Skeletal muscle tissue (tissue), 4 donors: ENCODE data around the gene ACTA1. TPM values are rescaled to one million over a fixed set of nuclear protein-coding genes. Genes with fewer than 3 reads are reported as not detected.

Experiments used
- H3K27ac ChIP-seq: one replicate; pipeline ENCODE4 v1.7.0; 2013; ENCODE audit warnings: mild to moderate bottlenecking, low read depth, low read length, inconsistent platforms
- H3K27me3 ChIP-seq, 3 donors: one replicate each; pipeline ENCODE4 v1.7.0; 2013; ENCODE audit warnings: low read length in 3 of 3; ENCODE audit not compliant: control insufficient read depth in 3 of 3, insufficient read depth in 3 of 3
- H3K36me3 ChIP-seq, 3 donors: one replicate each; pipeline ENCODE4 v1.7.0; 2013; ENCODE audit warnings: low read length in 3 of 3; ENCODE audit not compliant: control insufficient read depth in 3 of 3, insufficient read depth in 3 of 3
- H3K4me1 ChIP-seq, 3 donors: one replicate each; pipeline ENCODE4 v1.7.0; 2013; ENCODE audit warnings: low read length in 3 of 3, mild to moderate bottlenecking in 3 of 3; ENCODE audit not compliant: control insufficient read depth in 3 of 3, insufficient read depth in 3 of 3
- H3K4me3 ChIP-seq, 3 donors: one replicate each; pipeline ENCODE4 v1.7.0; 2013; ENCODE audit warnings: low read length in 3 of 3
- H3K9ac ChIP-seq, 3 donors: one replicate each; pipeline ENCODE4 v1.7.0; 2013; ENCODE audit warnings: low read length in 3 of 3, mild to moderate bottlenecking in 3 of 3, moderate library complexity in 2 of 3, low read depth in 1 of 3
- H3K9me3 ChIP-seq, 3 donors: one replicate each; pipeline ENCODE4 v1.7.0; 2013; ENCODE audit warnings: low read length in 3 of 3; ENCODE audit not compliant: control insufficient read depth in 3 of 3
- total RNA-seq: library from RNA; depleted of rRNA; stranded (reverse); fragments of >200 nt; gene quantifications from one replicate; pipeline ENCODE4 v1.2.3, GENCODE V29; 2014
- donor health status: Osteomylitis.

The ACTA1 gene
- total RNA-seq, 1 donor from 2014 or later = 2,324 TPM

DNA sequence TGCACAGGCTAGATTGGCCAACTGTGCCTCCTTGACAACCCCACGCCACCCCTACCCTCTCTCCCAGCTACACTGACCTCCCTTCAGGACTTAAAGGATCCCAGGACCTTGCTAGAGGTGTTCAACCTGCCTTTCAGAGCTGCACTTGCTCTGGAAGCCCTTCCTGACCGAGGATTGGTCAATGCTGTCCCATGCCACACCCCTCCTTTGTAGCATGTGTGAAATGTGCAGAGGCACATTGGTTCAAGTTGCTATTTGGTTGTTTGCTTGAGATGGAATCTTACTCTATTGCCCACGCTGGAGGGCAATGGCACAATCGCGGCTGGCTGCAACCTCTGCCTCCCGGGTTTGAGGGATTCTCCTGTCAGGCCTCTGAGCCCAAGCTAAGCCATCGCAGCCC lies 21.8 kb downstream of the ACTA1 start:
- Histone ChIP-seq H3K9me3 (no peaks in the 10 kb centered on the region), H3K27me3 (peaks cover 8 to 21% (median 11%) of the 10 kb centered on the region in 3 donors), H3K4me1 (peaks cover 41 to 48% (median 46%) of the 10 kb centered on the region in 3 donors), H3K27ac (peak overlapping the region; percentile 99), H3K9ac (peak overlapping the region; percentile 57 to 94 (median 62)), H3K36me3 (no peaks in the 10 kb centered on the region), H3K4me3 (peak overlapping the region; percentile 2 to 76 (median 60))

DNA sequence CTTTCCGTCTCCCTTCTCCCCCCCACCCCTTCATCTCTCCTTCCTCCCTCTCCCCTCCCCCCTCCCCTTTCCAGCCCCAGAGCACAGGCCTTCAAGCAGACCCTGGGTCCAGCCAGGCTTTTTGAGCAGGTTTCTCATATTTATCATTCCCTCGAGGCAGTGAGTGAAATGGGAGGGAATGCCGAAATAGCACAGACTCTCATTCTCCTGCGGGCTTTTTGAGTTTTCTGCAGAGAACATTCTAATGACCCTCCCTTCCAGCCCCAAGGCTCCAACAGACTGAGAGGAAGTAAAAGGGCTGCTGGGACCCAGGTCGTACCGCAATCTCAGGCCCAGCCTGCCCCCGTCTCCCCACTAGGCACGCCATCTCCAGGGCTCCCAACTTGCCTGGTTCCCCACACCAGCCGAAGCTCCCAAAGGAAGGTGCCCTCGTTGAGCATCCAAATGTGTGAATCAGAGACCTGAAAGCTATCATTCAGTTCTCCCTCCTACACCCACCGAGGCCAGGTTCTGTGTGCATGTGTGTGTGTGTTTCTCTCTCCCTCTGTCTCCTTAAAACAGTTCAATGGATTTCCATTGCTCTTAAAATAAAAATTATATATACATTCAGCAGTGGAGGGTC lies 22.3 kb downstream of the ACTA1 start:
- no peaks in the 10 kb centered on the region for H3K9me3 ChIP-seq
- no peaks in the 10 kb centered on the region for H3K36me3 ChIP-seq
- peak overlapping the region; percentile 2 to 76 (median 60) for H3K4me3 ChIP-seq
- peak overlapping the region; percentile 99 for H3K27ac ChIP-seq
- peaks cover 8 to 24% (median 11%) of the 10 kb centered on the region in 3 donors for H3K27me3 ChIP-seq
- H3K4me1 ChIP-seq = peaks cover 41 to 52% (median 50%) of the 10 kb centered on the region in 3 donors
- peak overlapping the region; percentile 57 to 94 (median 62) for H3K9ac ChIP-seq

DNA sequence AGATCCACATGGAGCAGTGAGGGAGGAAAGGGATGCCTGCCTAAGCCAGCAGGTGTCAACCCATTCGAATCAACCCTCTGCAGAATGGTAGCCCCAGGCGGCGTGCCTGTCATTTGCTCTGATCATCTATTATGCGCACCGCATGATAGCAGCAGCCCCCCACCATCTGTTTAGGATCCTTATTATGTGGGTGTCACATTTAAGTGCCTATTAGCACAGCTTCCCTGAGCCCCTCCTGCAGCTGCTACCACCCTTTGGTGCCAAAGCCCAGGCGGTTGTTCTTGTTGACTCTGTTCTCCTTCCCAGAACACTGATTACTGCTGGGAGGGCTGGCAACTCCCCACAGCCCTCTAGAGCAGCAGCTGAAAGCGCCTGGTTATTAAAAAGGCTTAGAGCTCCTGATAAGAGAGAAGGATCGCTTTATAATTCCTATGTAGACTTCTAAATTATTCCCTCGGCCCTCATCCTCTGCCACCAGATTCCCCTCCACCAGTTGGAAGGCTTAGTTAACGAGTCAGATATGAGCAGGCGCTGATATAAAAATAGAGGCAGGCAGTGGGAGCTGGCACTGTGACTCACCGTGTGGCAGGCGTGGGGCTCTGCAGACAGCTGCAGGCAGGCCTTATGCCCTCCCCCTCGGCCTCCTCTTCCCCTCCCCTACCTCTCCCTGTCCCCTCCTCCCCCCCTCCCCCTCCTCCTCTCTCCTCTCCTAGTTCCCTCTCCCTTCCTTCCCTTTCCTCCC lies 23.0 kb downstream of the ACTA1 start:
- H3K9me3 ChIP-seq = no peaks in the 10 kb centered on the region
- peak overlapping the region; percentile 82 to 99 (median 94) for H3K9ac ChIP-seq
- peak overlapping the region; percentile 70 to 80 (median 71) for H3K4me3 ChIP-seq
- peak overlapping the region; percentile 99 for H3K27ac ChIP-seq
- H3K36me3 ChIP-seq = no peaks in the 10 kb centered on the region
- peaks cover 41 to 52% (median 51%) of the 10 kb centered on the region in 3 donors for H3K4me1 ChIP-seq
- H3K27me3 ChIP-seq = peaks cover 8 to 26% (median 11%) of the 10 kb centered on the region in 3 donors

DNA sequence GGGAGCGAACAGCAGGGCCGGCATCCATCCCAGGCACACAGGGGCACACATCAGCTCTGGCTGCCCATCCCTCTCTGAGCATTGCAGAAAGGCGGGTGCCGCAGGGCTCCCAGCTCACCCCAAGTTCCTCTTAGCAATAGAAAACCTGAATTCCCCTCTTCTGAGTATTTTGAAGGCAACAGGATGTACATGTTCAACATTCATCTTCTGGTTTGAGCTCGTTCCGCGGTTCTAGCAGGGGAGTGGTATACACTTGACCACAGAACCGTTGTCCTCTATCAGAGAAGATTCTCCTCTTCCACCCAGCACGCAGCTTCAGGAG lies 23.6 kb downstream of the ACTA1 start:
- H3K27ac ChIP-seq = peak overlapping the region; percentile 99
- H3K4me1 ChIP-seq = peaks cover 41 to 52% (median 51%) of the 10 kb centered on the region in 3 donors
- H3K36me3 ChIP-seq = no peaks in the 10 kb centered on the region
- H3K4me3 ChIP-seq = peak overlapping the region; percentile 70 to 80 (median 71)
- H3K27me3 ChIP-seq = peaks cover 8 to 26% (median 11%) of the 10 kb centered on the region in 3 donors
- H3K9me3 ChIP-seq = no peaks in the 10 kb centered on the region
- H3K9ac ChIP-seq = peak overlapping the region; percentile 82 to 99 (median 94)

DNA sequence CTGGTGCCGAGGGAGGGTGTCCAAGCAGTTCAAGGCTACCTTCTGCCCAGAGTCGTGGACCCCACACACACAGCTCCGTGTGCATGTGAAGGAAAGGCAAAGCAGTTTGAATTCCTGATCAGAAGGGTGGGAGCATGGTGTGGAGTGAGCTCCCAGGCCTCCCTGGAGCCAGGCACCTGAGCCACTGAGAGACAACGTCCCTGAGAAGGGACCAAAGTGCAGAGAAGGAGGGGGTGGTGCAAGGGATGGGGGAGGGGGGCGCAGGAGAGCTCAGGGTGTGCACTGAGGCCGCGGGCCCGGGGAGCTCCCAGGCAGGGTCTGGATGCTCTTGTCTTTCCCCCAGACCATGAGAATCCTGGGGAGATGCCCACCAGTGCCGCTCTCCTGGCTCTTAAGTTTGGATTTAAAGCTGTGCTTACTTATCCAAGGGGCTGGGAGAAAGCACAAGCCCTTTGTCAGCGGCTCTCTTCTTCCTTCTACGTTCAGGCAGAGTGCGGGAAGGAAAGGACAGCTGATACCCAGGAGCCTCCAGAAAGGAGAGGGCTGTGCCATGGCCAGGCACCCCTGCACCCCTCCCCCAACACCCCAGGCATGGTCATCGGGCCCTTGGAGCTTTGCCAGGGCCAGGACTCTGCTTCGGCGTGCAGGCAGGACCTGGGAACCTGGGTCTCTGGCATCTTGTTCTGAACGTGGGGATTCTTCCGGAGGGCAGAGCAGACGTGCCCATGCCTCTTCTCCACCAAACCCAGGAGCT lies 24.1 kb downstream of the ACTA1 start:
- peak overlapping the region; percentile 99 for H3K27ac ChIP-seq
- H3K4me1 ChIP-seq = peaks cover 41 to 52% (median 51%) of the 10 kb centered on the region in 3 donors
- H3K36me3 ChIP-seq = no peaks in the 10 kb centered on the region
- no peaks in the 10 kb centered on the region for H3K9me3 ChIP-seq
- H3K4me3 ChIP-seq = peak overlapping the region; percentile 70 to 84 (median 74)
- peak overlapping the region; percentile 82 to 99 (median 94) for H3K9ac ChIP-seq
- H3K27me3 ChIP-seq = peaks cover 8 to 26% (median 11%) of the 10 kb centered on the region in 3 donors

DNA sequence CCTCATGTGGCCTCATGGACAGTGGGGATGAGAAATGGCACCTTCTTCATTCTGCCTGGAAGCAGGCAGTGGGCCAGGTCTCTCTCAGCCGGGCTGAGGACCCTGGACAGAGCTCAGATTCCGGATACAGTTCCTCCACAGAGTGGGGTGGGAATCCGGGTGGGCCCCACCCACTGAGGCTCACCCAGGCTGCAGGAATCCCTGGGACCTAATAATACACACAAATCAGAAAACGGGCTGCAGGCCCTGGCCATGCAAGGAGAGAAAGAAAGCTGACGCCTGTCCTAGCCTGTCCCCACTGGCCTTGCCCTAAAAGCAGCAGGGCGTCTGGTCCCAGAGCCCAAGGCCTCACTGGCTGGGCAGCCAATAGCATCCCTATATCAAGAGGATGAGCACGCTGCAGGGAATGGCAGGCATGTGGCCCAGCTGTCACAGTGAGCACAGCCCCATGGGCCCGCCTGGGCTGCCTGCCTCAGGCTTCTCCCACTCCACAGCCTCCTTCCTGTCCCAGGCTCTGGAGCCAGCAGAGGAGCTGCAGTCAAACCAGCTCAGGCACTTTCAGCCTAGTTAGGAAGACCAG lies 25.3 kb downstream of the ACTA1 start:
- Histone ChIP-seq H3K9me3 (no peaks in the 10 kb centered on the region), H3K4me1 (peaks cover 41 to 52% (median 51%) of the 10 kb centered on the region in 3 donors), H3K36me3 (no peaks in the 10 kb centered on the region), H3K9ac (peak overlapping the region; percentile 84 to 99 (median 94)), H3K27ac (peak overlapping the region; percentile 99), H3K4me3 (peak overlapping the region; percentile 71 to 84 (median 74)), H3K27me3 (peaks cover 8 to 26% (median 11%) of the 10 kb centered on the region in 3 donors)

DNA sequence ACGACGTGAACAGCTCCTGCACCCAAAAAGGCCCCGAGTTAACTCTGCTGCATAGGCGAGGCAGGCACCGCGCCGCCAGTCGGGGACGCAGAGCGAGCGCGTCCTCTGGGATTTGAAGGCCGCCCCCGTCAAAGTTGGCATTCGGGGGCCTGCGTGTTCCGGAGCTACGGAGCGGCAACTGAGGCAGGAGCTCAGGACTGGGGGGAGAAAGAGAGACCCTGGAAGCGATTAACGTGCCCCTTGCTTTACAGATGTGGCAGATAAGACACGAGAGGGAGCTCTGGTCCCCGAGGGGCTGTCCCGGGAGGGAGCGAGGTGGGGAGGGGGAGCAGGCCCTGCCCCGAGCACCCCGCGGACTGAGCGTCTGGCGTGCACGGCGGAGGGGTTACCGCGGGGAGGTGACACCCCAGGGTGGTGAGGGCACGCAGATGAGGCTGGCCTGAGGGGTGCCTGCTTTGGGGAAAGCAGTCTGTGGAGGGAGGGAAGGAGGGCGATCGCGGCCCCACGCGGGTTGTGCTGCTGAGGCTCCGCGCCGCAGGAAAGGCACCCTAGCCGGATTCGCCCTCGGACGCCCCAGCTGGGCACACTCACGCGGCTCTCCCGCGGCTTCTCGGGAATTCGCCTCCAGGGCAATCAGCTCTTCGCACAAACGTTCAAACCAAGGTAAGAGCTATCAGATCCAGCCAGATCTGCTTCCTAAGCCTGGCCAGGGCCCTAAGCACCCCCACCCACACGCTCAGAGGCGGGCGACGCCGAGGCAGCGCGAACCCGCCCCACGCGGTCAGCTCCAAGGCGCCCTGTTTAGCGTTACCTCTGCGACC lies 26.5 kb downstream of the ACTA1 start:
- peak overlapping the region; percentile 99 for H3K27ac ChIP-seq

DNA sequence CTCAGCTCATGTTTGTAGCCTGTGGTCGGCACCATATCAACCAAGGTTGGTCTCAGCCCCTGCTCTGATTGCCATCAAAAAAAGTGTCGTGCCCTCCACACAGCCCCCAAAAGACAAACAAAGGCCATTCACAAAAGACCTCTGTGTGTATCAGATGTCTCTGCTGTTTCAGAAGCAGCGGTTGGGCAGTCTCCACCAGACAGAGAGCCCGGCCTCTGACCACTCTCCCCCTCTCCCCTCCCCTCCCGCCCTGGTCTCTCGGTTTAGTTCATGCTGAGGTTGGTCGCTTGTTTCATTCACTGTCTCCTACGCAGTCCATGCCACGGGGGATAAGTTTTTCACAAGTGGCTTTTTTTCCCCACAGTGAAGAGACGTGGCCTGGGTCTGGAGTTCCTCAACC lies 27.1 kb downstream of the ACTA1 start:
- Histone ChIP-seq H3K4me1 (peaks cover 31 to 44% (median 43%) of the 10 kb centered on the region in 3 donors), H3K27me3 (peaks cover 8 to 26% (median 11%) of the 10 kb centered on the region in 3 donors), H3K27ac (peak overlapping the region; percentile 99), H3K9me3 (no peaks in the 10 kb centered on the region), H3K4me3 (peak overlapping the region; percentile 60 to 78 (median 71)), H3K9ac (peak overlapping the region; percentile 73 to 95 (median 84)), H3K36me3 (no peaks in the 10 kb centered on the region)

More for the DNA sequence above, 26.5 kb downstream of the ACTA1 start:
- no peaks in the 10 kb centered on the region for H3K36me3 ChIP-seq
- H3K9ac ChIP-seq = peak overlapping the region; percentile 73 to 95 (median 84)
- H3K4me1 ChIP-seq = peaks cover 37 to 50% (median 49%) of the 10 kb centered on the region in 3 donors
- no peaks in the 10 kb centered on the region for H3K9me3 ChIP-seq
- H3K4me3 ChIP-seq = peak overlapping the region; percentile 60 to 78 (median 71)
- H3K27me3 ChIP-seq = peaks cover 8 to 26% (median 11%) of the 10 kb centered on the region in 3 donors

DNA sequence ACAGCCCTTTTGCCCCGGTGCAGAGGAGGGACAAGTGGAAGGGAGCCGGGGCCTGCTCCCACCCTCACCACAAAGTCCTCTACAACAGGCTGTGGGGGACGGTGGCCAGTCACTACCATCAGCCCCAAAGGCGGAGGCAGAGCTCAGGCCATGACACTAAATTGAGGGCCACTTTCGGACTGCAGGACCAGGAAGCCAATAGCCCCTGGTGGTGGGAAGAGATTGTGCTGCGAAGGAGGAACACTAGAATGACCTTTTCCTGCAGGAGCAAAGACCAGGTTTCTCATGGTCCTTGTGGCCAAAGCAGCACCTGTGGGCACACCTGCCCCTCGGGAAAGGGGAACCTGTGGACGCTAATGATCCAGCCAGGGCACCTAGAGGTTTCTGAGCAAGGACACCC lies 30.3 kb downstream of the ACTA1 start:
- Histone ChIP-seq H3K27me3 (peaks cover 4 to 20% (median 4%) of the 10 kb centered on the region in 3 donors), H3K36me3 (no peaks in the 10 kb centered on the region), H3K9me3 (no peaks in the 10 kb centered on the region), H3K4me3 (no peak overlapping the region), H3K4me1 (peaks cover 7 to 24% (median 21%) of the 10 kb centered on the region in 3 donors), H3K9ac (no peak overlapping the region), H3K27ac (no peak overlapping the region)
